Aorta (tissue), 5 donors: ENCODE results near the gene VPS13C. TPM values are rescaled to one million over a fixed set of nuclear protein-coding genes. Genes with fewer than 3 reads are reported as not detected.
"Not testable (repeated sequence)": the region's sequence is repeated elsewhere in the genome, so short reads cannot be mapped to it uniquely, and the experiment has no call there.

Experiments used
- ATAC-seq: fragments of 200-7000 bp; cut with Tn5 transposase; one replicate; pipeline ENCODE4 v1.9.1; 2022; ENCODE audit warnings: moderate library complexity; ENCODE audit not compliant: low FRiP score
- DNase-seq, 2 donors: peaks; one replicate each; pipeline ENCODE4 v3.0.0-alpha.2; 2020
- H3K27ac ChIP-seq, 2 donors: one replicate each; pipeline ENCODE4 v1.5.1; 2013; ENCODE audit warnings: low read length in 2 of 2, mild to moderate bottlenecking in 2 of 2, moderate library complexity in 2 of 2, control low read depth in 1 of 2, inconsistent platforms in 1 of 2, low read depth in 1 of 2
- H3K27me3 ChIP-seq, 2 donors: one replicate each; pipeline ENCODE4 v1.6.1; 2013; ENCODE audit warnings: control low read depth in 1 of 2, low read length in 1 of 2, mild to moderate bottlenecking in 1 of 2, moderate library complexity in 1 of 2; ENCODE audit not compliant: insufficient read depth in 2 of 2, control insufficient read depth in 1 of 2
- H3K36me3 ChIP-seq, 2 donors: one replicate each; pipeline ENCODE4 v1.6.1; 2013; ENCODE audit warnings: control low read depth in 1 of 2, low read length in 1 of 2, mild to moderate bottlenecking in 1 of 2; ENCODE audit not compliant: insufficient read depth in 2 of 2, control insufficient read depth in 1 of 2
- H3K4me1 ChIP-seq, 2 donors: one replicate each; pipeline ENCODE4 v1.6.1; 2013; ENCODE audit warnings: low read length in 2 of 2, control low read depth in 1 of 2, mild to moderate bottlenecking in 1 of 2, moderate library complexity in 1 of 2; ENCODE audit not compliant: insufficient read depth in 2 of 2, control insufficient read depth in 1 of 2
- H3K4me3 ChIP-seq, 2 donors: one replicate each; pipeline ENCODE4 v1.5.1; 2013; ENCODE audit warnings: low read length in 2 of 2, control low read depth in 1 of 2, mild to moderate bottlenecking in 1 of 2
- H3K9me3 ChIP-seq: one replicate; pipeline ENCODE4 v1.6.1; 2013; ENCODE audit warnings: mild to moderate bottlenecking, low read length; ENCODE audit not compliant: control insufficient read depth
- WGBS, 2 donors: extraction: QIAGEN DNeasy Blood & Tissue Kit; methylation state at CpG; one replicate each; pipeline ENCODE4 v1.1.7; 2013; 5-methylcytosine and 5-hydroxymethylcytosine counted together
- intact Hi-C, 2 donors: fragments of 100-400 bp; cut with DNase I; formaldehyde crosslinking; loops; one replicate each; pipeline versions ENCODE4 v1.14.2 to v1.15.0; 2022
- polyA plus RNA-seq, 2 donors: library from polyadenylated mRNA; stranded (reverse); fragments of 200-250 nt; gene quantifications; one replicate each; pipeline ENCODE4 v1.2.3, GENCODE V29; 2013
- total RNA-seq, 2 donors: library from RNA; stranded (reverse); fragmentation: NEBNext Ultra II Directional; extraction: Animal tissue kit (Norgen Biotek cat#: 25700); gene quantifications; one replicate each; pipeline ENCODE4 v1.2.1, GENCODE V29; 2021
- donor health status: healthy with polysubstance abuse.
- donor health status: Bipolar disorder and iron deficiency.
- donor health status: DM: no; HTN: no; CAD: no.
- donor health status: DM: no; HTN: no; CAD: no.
- donor health status: DM: yes; HTN: yes; CAD: no.

VPS13C gene
- total and polyA plus RNA-seq, 4 donors, result 3.1 to 123 (median 60.6) TPM

GRCh38 chr15:62053439-62054085 is 6.7 kb downstream of the VPS13C start:
- 69 to 72% methylated on average over 5 of the region's 5 CpGs for WGBS, 2 donors
- H3K4me1 ChIP-seq, result peaks cover 0 to 2% of the 10 kb centered on the region in 2 donors

GRCh38 chr15:62052713-62053112 is 7.5 kb downstream of the VPS13C start:
- H3K9me3 ChIP-seq, result no peaks in the 10 kb centered on the region
- H3K4me3 ChIP-seq, result no peak overlapping the region
- no peaks in the 10 kb centered on the region for H3K36me3 ChIP-seq
- DNase-seq (no peak), ATAC-seq (no peak)
- H3K27me3 ChIP-seq, result no peaks in the 10 kb centered on the region
- H3K4me1 ChIP-seq, result peaks cover 0 to 2% of the 10 kb centered on the region in 2 donors
- 98 to 100% methylated on average over 1 of the region's 1 CpG for WGBS, 2 donors
- H3K27ac ChIP-seq, result no peak overlapping the region
- intact Hi-C loops, result no loop called here

More at GRCh38 chr15:62053439-62054085, 6.7 kb downstream of the VPS13C start:
- intact Hi-C loops, result no loop called here
- H3K27ac ChIP-seq, result no peak overlapping the region
- H3K9me3 ChIP-seq, result no peaks in the 10 kb centered on the region
- ATAC-seq (no peak), DNase-seq (no peak)
- no peak overlapping the region for H3K4me3 ChIP-seq
- H3K36me3 ChIP-seq, result no peaks in the 10 kb centered on the region
- H3K27me3 ChIP-seq, result no peaks in the 10 kb centered on the region

- Histone ChIP-seq H3K9me3 (no peaks in the 10 kb centered on the region), H3K4me1 (peaks cover 0 to 2% of the 10 kb centered on the region in 2 donors), H3K27me3 (no peaks in the 10 kb centered on the region), H3K4me3 (no peak overlapping the region), H3K27ac (no peak overlapping the region), H3K36me3 (no peaks in the 10 kb centered on the region)
- WGBS, 2 donors, result 93 to 96% methylated on average over 4 of the region's 4 CpGs
- ATAC-seq (no peak), DNase-seq (no peak)
- intact Hi-C loops, result no loop called here
Measured at GRCh38 chr15:62051166-62051565, 9.1 kb downstream of the VPS13C start.

- 96 to 97% methylated on average over 1 of the region's 1 CpG for WGBS, 2 donors
- H3K4me3 ChIP-seq, result no peak overlapping the region
- no peaks in the 10 kb centered on the region for H3K27me3 ChIP-seq
- intact Hi-C loops, result no loop called here
- DNase-seq (no peak), ATAC-seq (no peak)
- no peak overlapping the region for H3K27ac ChIP-seq
- no peaks in the 10 kb centered on the region for H3K36me3 ChIP-seq
- H3K9me3 ChIP-seq, result no peaks in the 10 kb centered on the region
- H3K4me1 ChIP-seq, result peaks cover 0 to 2% of the 10 kb centered on the region in 2 donors
Measured at GRCh38 chr15:62050115-62050514, 10.1 kb downstream of the VPS13C start.

GRCh38 chr15:62048254-62048653 is 12.0 kb downstream of the VPS13C start:
- 93 to 94% methylated on average over 4 of the region's 4 CpGs for WGBS, 2 donors

GRCh38 chr15:62047282-62047827 is 12.9 kb downstream of the VPS13C start:
- 88 to 91% methylated on average over 2 of the region's 2 CpGs for WGBS, 2 donors
- intact Hi-C loops, result no loop called here
- peaks cover 0 to 2% of the 10 kb centered on the region in 2 donors for H3K4me1 ChIP-seq
- ATAC-seq (no peak), DNase-seq (no peak)
- no peaks in the 10 kb centered on the region for H3K9me3 ChIP-seq
- H3K27me3 ChIP-seq, result no peaks in the 10 kb centered on the region
- no peak overlapping the region for H3K4me3 ChIP-seq
- no peaks in the 10 kb centered on the region for H3K36me3 ChIP-seq
- no peak overlapping the region for H3K27ac ChIP-seq

More at GRCh38 chr15:62048254-62048653, 12.0 kb downstream of the VPS13C start:
- H3K4me1 ChIP-seq, H3K27ac ChIP-seq, H3K27me3 ChIP-seq, ATAC-seq, H3K36me3 ChIP-seq, H3K9me3 ChIP-seq, H3K4me3 ChIP-seq, intact Hi-C loops, DNase-seq: not testable (repeated sequence)

GRCh38 chr15:62046078-62046743 is 14.0 kb downstream of the VPS13C start:
- H3K4me1 ChIP-seq, result peaks cover 0 to 2% of the 10 kb centered on the region in 2 donors
- no peak overlapping the region for H3K27ac ChIP-seq
- no peaks in the 10 kb centered on the region for H3K27me3 ChIP-seq
- DNase-seq (no peak), ATAC-seq (no peak)
- H3K9me3 ChIP-seq, result no peaks in the 10 kb centered on the region
- no peak overlapping the region for H3K4me3 ChIP-seq
- H3K36me3 ChIP-seq, result no peaks in the 10 kb centered on the region
- WGBS, 2 donors, result 75 to 90% methylated on average over 5 of the region's 5 CpGs
- intact Hi-C loops, result no loop called here

- Histone ChIP-seq H3K9me3 (no peaks in the 10 kb centered on the region), H3K27me3 (no peaks in the 10 kb centered on the region), H3K4me3 (no peak overlapping the region), H3K36me3 (peaks cover 0 to 2% of the 10 kb centered on the region in 2 donors), H3K4me1 (peaks cover 0 to 4% of the 10 kb centered on the region in 2 donors), H3K27ac (no peak overlapping the region)
- DNase-seq (no peak), ATAC-seq (no peak)
- 43 to 52% methylated on average over 2 of the region's 2 CpGs for WGBS, 2 donors
- intact Hi-C loops, result no loop called here
Measured at GRCh38 chr15:62035256-62035924, 24.9 kb downstream of the VPS13C start.
